NCI-H2196 treated with DMSO at 0.1 percent for 48 hours (cell line): ENCODE measurements around the gene TEP1.
"Not testable (repeated sequence)": the region's sequence is repeated elsewhere in the genome, so short reads cannot be mapped to it uniquely, and the experiment has no call there.

Source experiments
- DNase-seq: peaks from one replicate; lab custom pipeline; 2025; ENCODE audit not compliant: unreplicated experiment; lab: John Stamatoyannopoulos, UW

Gene TEP1

GRCh38 chr14:20345366-20345765, 67.9 kb downstream of the TEP1 start:
- no peak for DNase-seq

- DNase-seq, result no peak
Measured at GRCh38 chr14:20343862-20344220, 69.5 kb downstream of the TEP1 start.

DNA sequence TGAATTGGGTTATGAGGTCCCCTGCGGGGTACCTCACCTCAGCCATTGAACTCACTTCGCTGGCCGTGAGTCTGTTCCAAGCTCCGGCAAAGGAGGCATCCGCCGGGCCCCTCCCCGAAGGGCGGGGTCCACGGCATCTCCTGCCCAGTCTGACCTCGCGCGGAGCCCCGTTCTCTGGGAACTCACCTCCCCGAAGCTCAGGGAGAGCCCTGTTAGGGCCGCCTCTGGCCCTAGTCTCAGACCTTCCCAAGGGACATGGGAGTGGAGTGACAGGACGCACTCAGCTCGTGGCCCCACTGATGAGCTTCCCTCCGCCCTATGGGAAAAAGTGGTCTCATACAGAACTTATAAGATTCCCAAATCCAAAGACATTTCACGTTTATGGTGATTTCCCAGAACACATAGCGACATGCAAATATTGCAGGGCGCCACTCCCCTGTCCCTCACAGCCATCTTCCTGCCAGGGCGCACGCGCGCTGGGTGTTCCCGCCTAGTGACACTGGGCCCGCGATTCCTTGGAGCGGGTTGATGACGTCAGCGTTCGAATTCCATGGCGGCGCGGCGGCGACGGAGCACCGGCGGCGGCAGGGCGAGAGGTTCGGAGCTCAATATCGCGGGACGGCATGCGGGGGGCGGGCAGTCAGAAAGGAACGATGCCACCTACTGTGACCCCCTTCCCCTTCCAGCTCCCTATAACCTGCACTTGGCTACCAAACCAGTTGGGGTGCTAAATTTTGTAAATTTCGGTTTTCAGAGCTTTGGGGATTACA, 70.0 kb downstream of the TEP1 start, which contains the start of gene PARP2:
TSS of gene PARP2 (plus strand) at position 544 of the 770 bp plus-strand sequence. CDS start at position 551, 7 bp downstream.
- peak; percentile 99 for DNase-seq

- no peak for DNase-seq
Measured at GRCh38 chr14:20341646-20342045, 71.7 kb downstream of the TEP1 start.

DNA sequence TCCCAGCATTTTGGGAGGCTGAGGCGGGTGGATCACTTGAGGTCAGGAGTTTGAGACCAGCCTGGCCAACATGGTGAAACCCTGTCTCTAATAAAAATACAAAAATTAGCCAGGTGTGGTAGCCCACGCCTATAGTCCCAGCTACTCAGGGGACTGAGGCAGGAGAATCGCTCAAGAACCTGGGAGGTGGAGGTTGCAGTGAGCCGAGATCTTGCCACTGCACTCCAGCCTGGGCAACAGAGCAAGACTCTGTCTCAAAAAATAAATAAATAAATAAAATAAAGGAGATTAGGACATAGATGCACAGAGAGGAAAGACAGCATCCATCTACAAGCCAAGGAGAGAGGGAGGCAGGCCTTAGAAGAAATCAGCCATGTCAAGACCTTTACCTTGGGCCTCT, 72.3 kb downstream of the TEP1 start:
- DNase-seq, result not testable (repeated sequence)

GRCh38 chr14:20334017-20334416, 79.3 kb downstream of the TEP1 start:
- no peak for DNase-seq

- no peak for DNase-seq
Measured at GRCh38 chr14:20333494-20333841, 79.8 kb downstream of the TEP1 start.

- DNase-seq, result peak; percentile 86
Measured at GRCh38 chr14:20332788-20333493, 80.4 kb downstream of the TEP1 start, which contains the start of gene CCNB1IP1. TSS of gene CCNB1IP1 (minus strand) at chr14:20333279. CDS start at chr14:20316523, 16,756 bp downstream.

- no peak for DNase-seq
Measured at GRCh38 chr14:20332431-20332787, 80.9 kb downstream of the TEP1 start.

- no peak for DNase-seq
Measured at GRCh38 chr14:20331053-20331613, 82.2 kb downstream of the TEP1 start.

GRCh38 chr14:20329355-20329754, 83.9 kb downstream of the TEP1 start:
- DNase-seq, result no peak

DNA sequence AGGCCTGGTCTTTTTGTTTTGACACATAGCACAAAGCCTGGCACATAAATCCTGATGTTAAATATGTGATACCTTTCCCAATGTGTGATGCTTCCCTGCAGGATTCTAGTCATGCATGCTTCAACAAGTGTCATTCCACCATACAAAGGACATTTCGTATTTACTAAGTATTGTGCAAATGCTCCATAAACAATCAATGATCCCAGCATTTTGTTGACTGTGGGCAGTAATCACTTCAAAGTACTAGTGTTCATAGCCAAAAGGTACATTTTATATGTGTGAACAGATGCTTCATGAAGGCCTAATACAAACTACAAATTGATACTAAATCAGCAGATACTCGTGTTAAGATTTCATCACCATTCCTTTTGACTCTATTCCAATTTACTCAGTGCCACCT, 84.6 kb downstream of the TEP1 start:
- no peak for DNase-seq

- peak; percentile 30 for DNase-seq
Measured at GRCh38 chr14:20327005-20327869, 86.1 kb downstream of the TEP1 start.

- no peak for DNase-seq
Measured at GRCh38 chr14:20317720-20318119, 95.6 kb downstream of the TEP1 start.
